Erythroblast (primary cell): ENCODE measurements around the gene C9orf50.

Experiments used
- GATA1 ChIP-seq: IDR thresholded peaks from 2 replicates; pipeline ENCODE4 v1.6.1; 2011; ENCODE audit warnings: low read depth, mild to moderate bottlenecking, control low read depth, low read length, moderate library complexity
- POLR2A ChIP-seq: IDR thresholded peaks from 2 replicates; pipeline ENCODE4 v1.6.1; 2011; ENCODE audit warnings: mild to moderate bottlenecking, low read length

DNA sequence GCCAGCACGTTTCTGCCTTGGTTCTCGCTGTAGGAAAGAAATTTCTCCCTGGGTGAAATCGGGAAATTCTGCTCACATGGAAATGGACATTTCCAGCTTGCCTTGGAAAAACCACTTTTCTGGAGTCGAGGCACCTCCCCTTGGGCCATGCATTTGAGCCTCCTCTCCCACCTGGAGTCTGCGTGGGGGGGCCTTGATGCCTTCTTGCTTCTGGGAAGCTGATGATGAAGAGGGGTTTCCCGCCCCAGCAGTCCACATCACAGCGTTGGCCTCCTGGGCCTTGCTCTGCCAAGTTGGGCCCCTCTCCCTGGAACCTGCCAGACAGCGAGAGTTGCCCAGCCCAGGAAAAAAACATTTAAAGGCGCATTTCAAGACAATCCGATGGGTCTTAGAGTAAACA is 22.8 kb upstream of the C9orf50 start:
- TF ChIP-seq POLR2A: no peak
- no peak for TF ChIP-seq GATA1
